CD4-positive, alpha-beta T cell (primary cell): Measurements from ENCODE around the gene ZBTB46. TPM values are rescaled to one million over a fixed set of nuclear protein-coding genes. Genes with fewer than 3 reads are reported as not detected.

Experiments
- ATAC-seq: fragments of 200-7000 bp; cut with Tn5 transposase; one replicate; pipeline ENCODE4 v1.10.0; 2022; ENCODE audit warnings: mild to moderate bottlenecking; ENCODE audit not compliant: poor library complexity
- CTCF ChIA-PET: fragments of 350-600 bp; sonication (Branson Sonifier 250); formaldehyde crosslinking; loops from one replicate; lab custom pipeline; 2021; ENCODE audit warnings: antibody characterized with exemption, inconsistent platforms; lab: Charles Lee
- POLR2A ChIA-PET: fragments of 350-600 bp; sonication (Branson Sonifier 250); formaldehyde crosslinking; loops from one replicate; lab custom pipeline; 2021; ENCODE audit warnings: antibody characterized with exemption, inconsistent platforms; lab: Charles Lee
- DNase-seq, 14 experiments: peaks; one replicate each; pipeline ENCODE4 v3.0.0-alpha.2; 2013 to 2020; ENCODE audit warnings: mixed read lengths in 2 of 14
- H3K27ac ChIP-seq, 2 donors: one replicate each; pipeline versions ENCODE4 v1.5.1 to v1.7.0; 2013; ENCODE audit warnings: low read length in 2 of 2, low read depth in 1 of 2, mild to moderate bottlenecking in 1 of 2
- H3K27me3 ChIP-seq, 2 experiments: 1 replicate in 1 of 2; 2 replicates in 1 of 2; pipeline versions ENCODE4 v1.6.1 to v1.7.0; 2013; ENCODE audit warnings: low read length in 2 of 2, control low read depth in 1 of 2, mild to moderate bottlenecking in 1 of 2, moderate library complexity in 1 of 2; ENCODE audit not compliant: insufficient read depth in 2 of 2, control insufficient read depth in 1 of 2
- H3K36me3 ChIP-seq: one replicate; pipeline ENCODE4 v1.6.1; 2013; ENCODE audit warnings: low read length, control low read depth; ENCODE audit not compliant: insufficient read depth
- H3K4me1 ChIP-seq: one replicate; pipeline ENCODE4 v1.6.1; 2013; ENCODE audit warnings: low read length, control low read depth; ENCODE audit not compliant: insufficient read depth
- H3K4me3 ChIP-seq: one replicate; pipeline ENCODE4 v1.5.1; 2013; ENCODE audit warnings: mild to moderate bottlenecking, low read length, moderate library complexity
- H3K9me3 ChIP-seq, 2 experiments: 1 replicate in 1 of 2; 2 replicates in 1 of 2; pipeline versions ENCODE4 v1.6.1 to v1.7.0; 2013; ENCODE audit warnings: low read length in 2 of 2, mild to moderate bottlenecking in 2 of 2, control low read depth in 1 of 2, moderate library complexity in 1 of 2; ENCODE audit not compliant: control insufficient read depth in 1 of 2, insufficient read depth in 1 of 2
- H3K27ac Mint-ChIP-seq: one replicate; pipeline ENCODE4 v1.8.0; 2020; ENCODE audit warnings: mixed read lengths
- H3K27me3 Mint-ChIP-seq: one replicate; pipeline ENCODE4 v1.8.0; 2021; ENCODE audit warnings: mixed read lengths
- H3K36me3 Mint-ChIP-seq: one replicate; pipeline ENCODE4 v1.8.0; 2021; ENCODE audit warnings: low read depth, mixed read lengths
- H3K4me1 Mint-ChIP-seq: one replicate; pipeline ENCODE4 v1.8.0; 2021; ENCODE audit warnings: low read depth, mixed read lengths
- H3K4me3 Mint-ChIP-seq: one replicate; pipeline ENCODE4 v1.8.0; 2020; ENCODE audit warnings: mild to moderate bottlenecking, mixed read lengths
- H3K9me3 Mint-ChIP-seq: one replicate; pipeline ENCODE4 v1.8.0; 2020; ENCODE audit warnings: mixed read lengths
- intact Hi-C, 2 experiments: fragments of 100-400 bp; cut with DNase I in 1 of 2; cut with micrococcal nuclease in 1 of 2; formaldehyde crosslinking; loops; one replicate each; pipeline versions ENCODE4 v1.15.1 to v1.9.0; 2023 to 2025; cut with DNase I, micrococcal nuclease
- total RNA-seq, 174 experiments: library from RNA in 2 of 174; stranded (reverse) in 2 of 174; gene quantifications; one replicate each; pipeline ENCODE4 v1.2.3 and lab custom pipeline; 2021 to 2026
- TF ChIP-seq, protein P1 (sequence below): fragments of 200-600 bp; IDR thresholded peaks from one replicate; pipeline ENCODE4 v1.8.0; 2022; ENCODE audit warnings: antibody characterized with exemption, mild to moderate bottlenecking

Gene ZBTB46
- total RNA-seq, 2 experiments from 2014 or later: 0.08 to 0.34 TPM

DNA sequence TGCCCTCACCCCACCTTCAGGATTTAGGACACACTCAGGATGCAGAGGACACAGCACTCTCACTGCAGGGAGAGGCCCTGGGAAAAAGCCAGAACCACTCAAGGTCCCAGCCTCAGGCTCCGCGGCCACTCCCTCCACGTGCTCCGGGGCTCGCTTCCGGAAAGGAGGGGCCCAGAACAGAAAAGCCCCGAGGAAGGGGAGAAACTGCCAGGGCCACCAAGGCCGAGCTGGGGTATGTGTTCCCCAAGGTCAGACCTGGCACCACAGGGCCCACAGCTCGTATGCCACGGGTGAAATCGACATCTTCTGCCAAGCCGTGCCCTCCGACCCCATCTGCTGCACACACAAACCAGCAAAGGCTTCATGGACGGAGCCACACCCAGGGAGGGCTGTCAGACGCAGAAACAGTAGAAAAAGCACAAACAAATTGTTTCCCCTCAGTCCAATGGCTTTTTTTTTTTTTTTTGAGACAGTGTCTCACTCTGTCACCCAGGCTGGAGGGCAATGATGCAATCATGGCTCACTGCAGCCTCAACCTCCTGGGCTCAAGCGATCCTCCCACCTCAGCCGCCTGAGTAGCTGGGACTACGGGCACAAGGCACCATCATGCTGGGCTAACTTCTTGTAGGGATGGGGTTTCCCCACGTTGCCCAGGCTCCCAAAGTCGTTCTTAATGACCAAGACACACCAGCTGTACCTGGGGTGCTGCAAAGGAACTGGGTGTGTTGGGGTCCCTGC, 58.1 kb downstream of the ZBTB46 start:
- intact Hi-C loops: no loop called here
- H3K4me1 ChIP-seq: peaks cover 4% of the 10 kb centered on the region
- Mint-ChIP-seq H3K4me1 (peaks cover 5% of the 10 kb centered on the region), H3K36me3 (no peaks in the 10 kb centered on the region), H3K27me3 (no peaks in the 10 kb centered on the region), H3K27ac (no peak overlapping the region), H3K9me3 (no peaks in the 10 kb centered on the region), H3K4me3 (no peak overlapping the region)
- no peaks in the 10 kb centered on the region for H3K9me3 ChIP-seq
- POLR2A ChIA-PET: no interaction called here
- H3K27me3 ChIP-seq: no peaks in the 10 kb centered on the region
- TF ChIP-seq, protein P1, sequence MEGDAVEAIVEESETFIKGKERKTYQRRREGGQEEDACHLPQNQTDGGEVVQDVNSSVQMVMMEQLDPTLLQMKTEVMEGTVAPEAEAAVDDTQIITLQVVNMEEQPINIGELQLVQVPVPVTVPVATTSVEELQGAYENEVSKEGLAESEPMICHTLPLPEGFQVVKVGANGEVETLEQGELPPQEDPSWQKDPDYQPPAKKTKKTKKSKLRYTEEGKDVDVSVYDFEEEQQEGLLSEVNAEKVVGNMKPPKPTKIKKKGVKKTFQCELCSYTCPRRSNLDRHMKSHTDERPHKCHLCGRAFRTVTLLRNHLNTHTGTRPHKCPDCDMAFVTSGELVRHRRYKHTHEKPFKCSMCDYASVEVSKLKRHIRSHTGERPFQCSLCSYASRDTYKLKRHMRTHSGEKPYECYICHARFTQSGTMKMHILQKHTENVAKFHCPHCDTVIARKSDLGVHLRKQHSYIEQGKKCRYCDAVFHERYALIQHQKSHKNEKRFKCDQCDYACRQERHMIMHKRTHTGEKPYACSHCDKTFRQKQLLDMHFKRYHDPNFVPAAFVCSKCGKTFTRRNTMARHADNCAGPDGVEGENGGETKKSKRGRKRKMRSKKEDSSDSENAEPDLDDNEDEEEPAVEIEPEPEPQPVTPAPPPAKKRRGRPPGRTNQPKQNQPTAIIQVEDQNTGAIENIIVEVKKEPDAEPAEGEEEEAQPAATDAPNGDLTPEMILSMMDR: no peak
- ATAC-seq: no peak
- H3K4me3 ChIP-seq: no peak overlapping the region
- H3K27ac ChIP-seq: no peak overlapping the region
- no peaks in the 10 kb centered on the region for H3K36me3 ChIP-seq
- CTCF ChIA-PET: interaction anchor here (0.7 kb wide), 1 partner anchor 348 kb away, joined by 3 read pairs; no protein-coding TSS in a partner anchor
- DNase-seq: no peak

DNA sequence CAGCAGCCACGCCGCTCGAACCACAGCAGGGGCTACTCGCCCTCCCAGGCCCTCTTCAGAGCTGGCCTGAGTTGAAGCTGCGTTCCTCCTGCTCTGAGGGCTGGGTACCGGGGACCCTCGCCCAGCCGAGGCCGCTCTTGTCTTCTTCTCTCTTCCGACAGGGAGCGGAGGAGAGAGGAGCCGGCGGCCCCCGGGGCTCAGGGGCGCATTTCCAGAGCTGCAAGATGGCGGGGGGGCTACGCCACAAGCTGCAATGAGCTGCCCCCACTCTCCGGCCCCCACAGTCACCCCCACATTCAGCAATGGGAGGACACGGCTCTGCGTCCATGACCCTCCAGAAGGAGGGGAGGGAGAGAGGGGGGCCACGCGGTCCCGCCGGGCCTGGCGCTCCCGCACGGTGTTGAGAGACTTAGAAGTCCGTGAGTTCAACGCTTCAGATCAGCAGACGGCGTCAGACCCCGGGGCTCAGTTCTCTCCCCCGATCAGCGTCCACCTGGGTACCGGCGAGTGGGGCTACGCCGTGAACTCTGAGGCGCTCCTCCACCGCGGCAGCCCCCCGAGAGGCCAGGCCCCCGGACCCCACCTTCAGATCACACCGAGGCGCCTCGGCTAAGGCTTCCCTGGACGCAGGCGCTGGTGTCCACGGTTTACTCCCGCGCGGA, 59.9 kb downstream of the ZBTB46 start:
- peaks cover 4% of the 10 kb centered on the region for H3K4me1 ChIP-seq
- DNase-seq (no peak), ATAC-seq (no peak)
- H3K27me3 Mint-ChIP-seq: no peaks in the 10 kb centered on the region
- no peak overlapping the region for H3K27ac ChIP-seq
- H3K36me3 Mint-ChIP-seq: no peaks in the 10 kb centered on the region
- H3K4me3 ChIP-seq: no peak overlapping the region
- no peaks in the 10 kb centered on the region for H3K36me3 ChIP-seq
- ChIA-PET CTCF (no interaction called here), POLR2A (no interaction called here)
- H3K9me3 Mint-ChIP-seq: no peaks in the 10 kb centered on the region
- H3K4me1 Mint-ChIP-seq: peaks cover 5% of the 10 kb centered on the region
- intact Hi-C loops: no loop called here
- no peak overlapping the region for H3K27ac Mint-ChIP-seq
- no peaks in the 10 kb centered on the region for H3K9me3 ChIP-seq
- no peak overlapping the region for H3K4me3 Mint-ChIP-seq
- TF ChIP-seq, protein P1: no peak
- no peaks in the 10 kb centered on the region for H3K27me3 ChIP-seq

DNA sequence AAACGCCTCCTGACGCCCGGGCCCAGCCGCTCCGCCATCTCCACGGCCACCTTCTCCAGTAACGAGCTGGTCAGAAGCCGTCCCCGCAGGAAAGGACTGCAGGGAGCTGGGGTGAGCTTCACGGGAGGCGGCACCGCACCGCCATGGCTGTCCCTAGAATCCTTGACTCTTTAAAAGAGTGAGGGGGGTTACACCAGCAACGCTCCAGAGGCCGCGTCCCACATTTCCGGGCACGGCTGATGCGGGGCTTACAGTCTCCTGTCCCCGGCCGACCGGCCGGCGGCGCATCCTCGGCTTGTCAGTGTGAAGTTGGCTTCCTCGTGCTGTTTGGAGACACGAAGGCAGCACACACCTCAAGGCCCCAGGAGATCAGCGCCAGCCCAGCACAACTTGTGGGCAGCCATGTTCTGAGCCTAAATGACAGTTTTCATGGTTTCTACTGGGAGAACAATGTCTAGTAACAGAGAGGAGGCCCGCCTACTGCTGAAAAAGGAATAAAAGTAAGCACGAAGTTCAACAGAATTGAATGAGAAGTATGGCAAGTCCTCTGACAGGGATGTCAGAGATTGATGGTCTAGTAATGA, 61.1 kb downstream of the ZBTB46 start:
- intact Hi-C loops: no loop called here
- H3K4me3 Mint-ChIP-seq: no peak overlapping the region
- Histone ChIP-seq H3K4me3 (no peak overlapping the region), H3K27ac (no peak overlapping the region), H3K9me3 (no peaks in the 10 kb centered on the region), H3K27me3 (no peaks in the 10 kb centered on the region), H3K36me3 (no peaks in the 10 kb centered on the region), H3K4me1 (peaks cover 4% of the 10 kb centered on the region)
- no peaks in the 10 kb centered on the region for H3K27me3 Mint-ChIP-seq
- no peak overlapping the region for H3K27ac Mint-ChIP-seq
- no peaks in the 10 kb centered on the region for H3K9me3 Mint-ChIP-seq
- peaks cover 5% of the 10 kb centered on the region for H3K4me1 Mint-ChIP-seq
- ATAC-seq (no peak), DNase-seq (no peak)
- TF ChIP-seq, protein P1: no peak
- ChIA-PET POLR2A (no interaction called here), CTCF (no interaction called here)
- H3K36me3 Mint-ChIP-seq: no peaks in the 10 kb centered on the region
